GM23248 (cell line): ENCODE measurements around the gene LIX1L.

Experiments
- EZH2 ChIP-seq: fragments of 200-600 bp; sonication (generic); IDR thresholded peaks from 2 replicates; pipeline ENCODE4 v1.6.1; 2018; ENCODE audit warnings: antibody characterized with exemption, mild to moderate bottlenecking; ENCODE audit not compliant: insufficient read depth, poor library complexity, severe bottlenecking
- EZH2phosphoT487 ChIP-seq: fragments of 200-600 bp; sonication (generic); IDR thresholded peaks from 2 replicates; pipeline ENCODE4 v1.6.1; 2018; ENCODE audit warnings: antibody characterized with exemption, moderate library complexity, mild to moderate bottlenecking, low read depth; ENCODE audit not compliant: insufficient read depth

- TF ChIP-seq EZH2 (no peak), EZH2phosphoT487 (no peak)
Observed at GRCh38 chr1:145982010-145982723, 24.4 kb upstream of the LIX1L start.
